Activated gamma-delta T cell treated with Interleukin-2 at 50 U/mL for 16 hours (primary cell): ENCODE measurements around the gene ALG3.

Experiments used
- DNase-seq: peaks from one replicate; pipeline ENCODE4 v3.0.0-alpha.2; 2020

Gene ALG3

GRCh38 chr3:184192889-184193288, 55.9 kb downstream of the ALG3 start:
- no peak for DNase-seq
